ACHN (cell line): ENCODE measurements around the gene CLIP2.
"Not testable (repeated sequence)": the region's sequence is repeated elsewhere in the genome, so short reads cannot be mapped to it uniquely, and the experiment has no call there.

Experiments
- DNase-seq: peaks from one replicate; pipeline ENCODE4 v3.0.0-alpha.2; 2015
- in situ Hi-C: cut with HindIII; loops from 2 replicates; pipeline ENCODE4 v1.10.0; 2017; ENCODE audit warnings: low sequenced_read_pairs, low pct_ligation_motif_present, low pct_unique_long_range_greater_than_20kb

CLIP2 gene

GRCh38 chr7:74315891-74316290 is 26.7 kb downstream of the CLIP2 start:
- in situ Hi-C loops, DNase-seq: not testable (repeated sequence)

GRCh38 chr7:74317146-74317782 is 28.1 kb downstream of the CLIP2 start:
- in situ Hi-C loops: no loop called here
- no peak for DNase-seq

DNA sequence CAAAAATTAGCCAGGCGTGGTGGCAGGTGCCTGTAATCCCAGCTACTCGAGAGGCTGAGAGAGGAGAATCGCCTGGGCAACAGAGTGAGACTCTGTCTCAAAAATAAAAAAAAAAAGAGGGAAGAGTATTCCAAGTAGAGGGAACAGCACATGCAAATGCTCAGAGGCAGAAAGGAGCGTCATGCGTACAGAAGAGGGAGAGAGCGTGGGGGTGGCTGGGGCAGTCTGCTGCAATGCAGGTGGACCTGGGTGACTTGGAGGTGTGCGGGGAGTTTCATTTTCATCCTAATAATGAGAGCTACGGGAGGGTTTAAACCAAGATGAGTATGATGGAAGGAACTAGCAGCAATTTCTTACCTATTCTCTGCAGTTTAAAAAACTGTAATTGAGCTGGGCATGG is 28.8 kb downstream of the CLIP2 start:
- in situ Hi-C loops: no loop called here
- DNase-seq: no peak

DNA sequence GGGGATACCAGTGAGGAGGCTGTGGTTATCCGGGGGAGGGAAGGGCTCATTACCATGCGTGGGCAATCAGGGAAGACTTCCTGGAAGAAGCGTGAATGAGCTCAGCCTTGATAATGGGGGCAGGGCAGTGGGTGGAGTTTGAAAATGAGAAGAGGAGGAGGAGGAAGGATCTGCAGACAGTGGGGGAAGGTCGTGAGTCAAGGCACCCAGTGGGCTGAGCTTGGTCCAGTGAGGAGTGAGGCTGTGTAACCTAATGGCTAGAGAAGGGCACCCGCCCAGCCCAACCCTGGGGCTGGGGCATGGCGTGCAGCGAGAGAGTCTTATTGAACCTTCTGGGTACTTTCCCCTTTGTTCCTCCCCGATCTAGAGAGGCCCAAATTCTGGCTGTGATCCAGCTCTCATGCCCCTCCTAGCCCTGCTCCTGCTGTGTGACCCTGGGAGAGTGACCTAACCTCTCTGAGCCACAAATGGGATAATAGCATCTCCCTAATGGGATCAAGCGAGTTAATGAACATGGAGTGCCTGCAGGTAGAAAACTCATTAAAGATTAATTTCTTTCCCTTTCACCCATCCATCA is 31.5 kb downstream of the CLIP2 start:
- in situ Hi-C loops: no loop called here
- no peak for DNase-seq

DNA sequence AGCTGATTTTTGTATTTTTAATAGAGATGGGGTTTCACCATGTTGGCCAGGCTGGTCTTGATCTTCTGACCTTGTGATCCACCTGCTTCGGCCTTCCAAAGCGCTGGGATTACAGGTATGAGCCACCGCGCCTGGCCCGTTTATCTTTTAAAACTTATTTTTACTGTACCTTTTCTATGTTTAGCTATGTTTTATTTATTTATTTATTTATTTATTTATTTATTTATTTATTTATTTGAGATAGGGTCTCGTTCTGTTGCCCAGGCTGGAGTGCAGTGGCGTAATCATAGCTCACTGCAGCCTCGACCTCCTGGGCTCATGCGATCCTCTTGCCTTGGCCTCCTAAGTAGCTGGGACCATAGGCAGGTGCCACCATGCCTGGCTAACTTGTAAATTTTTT is 33.7 kb downstream of the CLIP2 start:
- in situ Hi-C loops, DNase-seq: not testable (repeated sequence)

DNA sequence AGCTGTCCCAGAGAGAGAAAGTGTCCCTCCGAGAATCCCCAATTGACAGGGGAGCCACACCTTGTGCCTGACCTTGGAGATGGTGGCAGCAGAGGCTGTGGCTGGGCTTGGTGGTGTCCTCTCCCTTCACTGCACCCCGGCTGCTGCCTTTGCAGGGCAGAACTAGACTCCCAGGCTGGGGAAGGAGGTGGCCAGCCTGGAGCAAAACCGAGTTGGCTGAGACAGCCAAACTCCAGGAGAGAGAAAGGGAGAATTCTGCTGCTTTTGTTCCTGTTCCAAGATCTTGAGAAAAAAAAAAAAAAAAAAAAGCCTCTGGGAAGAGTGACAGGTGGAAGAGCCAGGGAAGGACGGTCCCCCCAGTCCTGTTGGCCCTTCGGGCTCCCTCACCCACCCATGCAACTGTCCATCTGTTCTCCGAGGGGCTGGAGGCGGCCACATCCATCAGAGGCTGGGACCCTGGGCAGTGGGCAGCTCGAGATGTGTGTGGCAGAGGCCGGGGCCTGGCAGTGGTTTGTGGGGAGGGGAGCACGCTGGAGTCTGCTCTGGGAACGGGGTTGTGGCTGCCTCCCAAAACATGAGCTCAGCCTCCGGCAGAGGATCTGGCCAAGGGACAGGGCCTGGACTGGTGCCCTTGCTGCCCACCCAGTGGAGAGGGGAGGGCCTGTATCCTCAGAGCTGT is 35.5 kb downstream of the CLIP2 start:
- in situ Hi-C loops: no loop called here
- DNase-seq: no peak

- DNase-seq: no peak
- in situ Hi-C loops: no loop called here
These were observed 36.0 kb downstream of the CLIP2 start for GRCh38 chr7:74325210-74325565.

GRCh38 chr7:74329225-74329624 is 40.0 kb downstream of the CLIP2 start:
- in situ Hi-C loops: no loop called here
- no peak for DNase-seq

DNA sequence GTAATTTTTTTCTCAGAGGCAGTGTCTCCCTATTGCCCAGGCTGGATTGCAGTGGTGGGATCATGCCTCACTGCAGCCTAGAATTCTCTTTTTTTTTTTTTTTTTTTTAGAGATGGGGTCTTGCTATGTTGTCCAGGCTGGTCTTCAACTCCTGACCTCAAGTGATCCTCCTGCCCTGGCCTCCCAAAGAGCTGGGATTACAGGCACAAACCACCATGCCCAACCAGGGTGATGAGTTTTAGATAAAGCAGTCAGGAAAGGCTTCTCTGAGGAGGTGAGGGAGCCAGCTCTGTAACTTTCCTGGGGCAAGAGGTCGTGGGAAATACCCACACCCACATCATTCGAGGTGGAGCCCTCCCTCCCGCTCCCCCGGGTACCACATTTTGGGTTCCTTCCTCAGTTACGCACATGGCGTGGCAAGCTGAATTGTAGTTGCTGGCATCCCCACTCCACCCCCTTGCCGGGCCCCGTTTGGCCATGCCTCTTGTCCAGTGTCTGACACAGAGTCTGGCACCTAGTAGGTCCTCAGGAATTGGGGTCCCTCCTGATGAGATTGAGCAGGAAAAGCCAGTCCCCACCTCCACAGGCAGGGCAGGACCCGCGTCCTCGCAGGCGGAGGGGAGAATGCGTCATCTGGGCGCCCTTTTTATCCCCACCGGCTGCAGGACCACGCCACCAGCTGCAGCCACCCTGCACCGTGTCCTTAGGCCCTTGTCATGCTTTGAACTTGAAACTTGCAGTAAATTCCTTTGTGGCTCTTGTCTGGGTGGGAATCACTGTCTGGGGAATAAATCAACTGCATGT is 43.4 kb downstream of the CLIP2 start:
- DNase-seq: no peak
- in situ Hi-C loops: no loop called here

DNA sequence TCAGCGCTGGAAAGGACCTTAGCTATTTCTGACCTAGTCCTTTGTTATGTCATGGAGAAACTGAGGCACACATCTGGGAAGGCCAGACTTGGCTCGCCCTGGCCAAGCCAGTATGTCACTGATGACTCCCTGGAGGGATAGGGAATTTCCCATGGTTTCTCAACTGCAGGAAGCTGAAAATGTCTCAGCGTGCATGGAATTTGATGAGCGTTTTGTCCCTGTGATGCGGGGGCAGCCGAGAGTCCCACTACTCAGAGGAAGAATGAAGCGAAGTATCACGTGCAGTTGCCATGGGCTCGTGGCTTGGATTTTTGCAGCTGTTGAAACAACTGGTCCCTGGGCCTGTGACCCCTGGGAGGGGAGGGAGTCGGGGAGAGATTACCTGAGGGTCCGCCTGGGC is 44.8 kb downstream of the CLIP2 start:
- DNase-seq: peak; percentile 36
- in situ Hi-C loops: no loop called here

DNA sequence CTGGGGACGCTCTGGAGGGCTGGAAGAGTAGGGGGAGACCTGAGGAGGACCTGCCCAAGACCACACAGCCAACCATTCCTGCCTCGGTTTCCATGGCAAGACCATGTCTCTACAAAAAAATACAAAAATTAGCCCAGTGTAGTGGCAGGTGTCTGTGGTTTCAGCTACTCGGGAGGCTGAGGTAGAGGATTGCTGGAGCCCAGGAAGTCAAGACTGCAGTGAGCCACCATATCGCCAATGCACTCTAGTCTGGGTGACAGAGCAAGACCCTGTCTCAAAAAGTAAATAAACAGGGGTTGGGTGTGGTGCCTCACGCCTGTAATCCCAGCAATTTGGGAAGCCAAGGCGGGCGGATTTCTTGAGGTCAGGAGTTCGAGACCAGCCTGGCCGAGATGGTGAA is 48.7 kb downstream of the CLIP2 start:
- in situ Hi-C loops: no loop called here
- no peak for DNase-seq

DNA sequence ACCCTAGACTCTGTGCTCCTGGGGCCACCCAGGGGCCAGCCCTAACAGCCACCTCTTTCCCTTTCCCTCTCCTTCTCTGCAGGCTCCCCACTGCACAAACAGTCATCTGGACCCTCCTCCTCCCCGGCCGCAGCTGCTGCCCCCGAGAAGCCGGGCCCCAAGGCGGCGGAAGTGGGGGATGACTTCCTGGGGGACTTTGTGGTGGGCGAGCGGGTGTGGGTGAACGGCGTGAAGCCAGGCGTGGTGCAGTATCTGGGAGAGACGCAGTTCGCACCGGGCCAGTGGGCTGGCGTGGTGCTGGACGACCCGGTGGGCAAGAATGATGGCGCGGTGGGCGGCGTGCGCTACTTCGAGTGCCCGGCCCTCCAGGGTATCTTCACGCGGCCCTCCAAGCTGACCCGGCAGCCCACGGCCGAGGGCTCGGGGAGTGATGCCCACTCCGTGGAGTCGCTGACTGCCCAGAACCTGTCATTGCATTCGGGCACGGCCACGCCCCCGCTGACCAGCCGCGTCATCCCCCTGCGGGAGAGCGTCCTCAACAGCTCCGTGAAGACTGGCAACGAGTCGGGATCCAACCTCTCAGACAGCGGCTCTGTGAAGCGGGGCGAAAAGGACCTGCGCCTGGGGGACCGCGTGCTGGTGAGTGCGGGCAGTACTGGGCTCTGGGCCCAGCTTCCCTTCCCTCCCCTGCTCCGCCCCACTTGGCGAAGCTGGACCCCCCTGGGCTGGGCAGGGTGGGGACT is 49.3 kb downstream of the CLIP2 start:
- in situ Hi-C loops: no loop called here

DNA sequence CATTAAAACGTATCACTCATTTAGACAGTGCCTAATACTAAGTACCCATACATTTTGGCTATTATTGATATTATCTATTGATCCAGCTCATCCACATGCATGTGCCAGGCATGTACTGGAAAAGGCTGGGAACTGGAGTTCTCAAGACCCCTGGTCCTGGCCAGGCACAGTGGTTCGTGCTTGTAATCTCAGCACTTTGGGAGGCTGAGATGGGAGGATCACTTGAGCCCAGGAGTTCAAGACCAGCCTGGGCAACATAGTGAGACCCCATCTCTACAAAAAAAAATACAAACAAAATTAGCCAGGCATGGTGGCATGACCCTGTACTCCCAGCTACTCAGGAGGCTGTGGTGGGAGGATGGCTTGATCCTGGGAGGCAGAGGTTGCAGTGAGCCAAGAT is 50.4 kb downstream of the CLIP2 start:
- DNase-seq, in situ Hi-C loops: not testable (repeated sequence)

More for the DNA sequence above, 49.3 kb downstream of the CLIP2 start:
- no peak for DNase-seq

DNA sequence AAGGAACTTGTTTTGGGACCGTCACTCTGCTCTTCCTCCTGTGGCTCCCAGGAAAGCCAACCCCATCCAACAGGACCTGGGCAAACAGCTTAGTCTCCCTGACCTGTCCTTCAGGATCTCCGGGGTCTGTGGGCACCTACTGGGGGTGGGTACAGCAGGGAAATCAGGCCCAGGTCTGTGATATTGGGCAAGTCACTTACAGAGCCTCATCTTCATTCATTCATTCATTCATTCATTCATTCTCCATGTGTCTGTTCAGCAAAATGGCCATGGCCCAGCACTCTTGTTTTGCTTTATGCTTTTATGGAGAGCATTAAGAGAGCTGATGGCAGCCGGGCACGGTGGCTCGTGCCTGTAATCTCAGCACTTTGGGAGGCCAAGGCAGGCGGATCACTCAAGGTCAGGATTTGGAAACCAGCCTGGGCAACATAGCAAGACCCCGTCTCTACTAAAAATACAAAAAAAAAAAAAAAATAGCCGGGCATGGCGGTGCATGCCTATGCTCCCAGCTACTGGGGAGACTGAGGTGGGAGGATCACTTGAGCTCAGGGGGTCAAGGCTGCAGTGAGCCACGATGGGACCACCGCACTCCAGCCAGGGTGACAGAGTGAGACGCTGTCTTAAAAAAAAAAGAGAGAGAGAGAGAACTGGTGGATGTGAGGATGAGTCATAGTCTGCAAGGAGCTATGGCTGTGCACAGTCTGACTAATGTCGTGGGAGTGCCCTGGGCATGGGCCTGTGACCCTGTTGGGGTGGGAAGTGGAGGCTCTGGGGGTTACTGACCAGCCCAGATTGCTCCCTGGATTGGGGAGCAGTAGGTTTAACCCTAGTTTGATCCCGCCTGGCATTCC is 54.3 kb downstream of the CLIP2 start:
- DNase-seq: peak; percentile 89
- in situ Hi-C loops: no loop called here

- in situ Hi-C loops: no loop called here
- DNase-seq: peak; percentile 78
These were observed 54.9 kb downstream of the CLIP2 start for GRCh38 chr7:74344132-74344496.

GRCh38 chr7:74344786-74345185 is 55.6 kb downstream of the CLIP2 start:
- DNase-seq: no peak
- in situ Hi-C loops: no loop called here

DNA sequence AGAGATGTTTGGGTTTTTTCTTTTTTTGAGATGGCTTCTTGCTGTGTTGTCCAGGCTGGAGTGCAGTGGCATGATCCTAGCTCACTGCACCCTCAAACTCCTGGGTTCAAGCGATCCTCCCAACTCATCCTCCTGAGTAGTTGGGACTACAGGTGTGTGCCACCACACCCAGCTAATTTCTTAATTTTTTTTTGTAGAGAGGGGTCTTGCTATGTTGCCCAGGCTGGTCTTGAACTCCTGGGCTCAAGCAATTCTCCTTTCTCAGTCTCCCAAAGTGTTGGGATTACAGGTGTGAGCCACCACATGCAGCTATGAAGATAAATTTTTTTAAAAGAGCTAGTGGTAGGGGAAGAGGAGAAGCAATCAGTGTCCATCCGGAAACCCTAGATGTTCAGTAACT is 56.8 kb downstream of the CLIP2 start:
- no peak for DNase-seq

DNA sequence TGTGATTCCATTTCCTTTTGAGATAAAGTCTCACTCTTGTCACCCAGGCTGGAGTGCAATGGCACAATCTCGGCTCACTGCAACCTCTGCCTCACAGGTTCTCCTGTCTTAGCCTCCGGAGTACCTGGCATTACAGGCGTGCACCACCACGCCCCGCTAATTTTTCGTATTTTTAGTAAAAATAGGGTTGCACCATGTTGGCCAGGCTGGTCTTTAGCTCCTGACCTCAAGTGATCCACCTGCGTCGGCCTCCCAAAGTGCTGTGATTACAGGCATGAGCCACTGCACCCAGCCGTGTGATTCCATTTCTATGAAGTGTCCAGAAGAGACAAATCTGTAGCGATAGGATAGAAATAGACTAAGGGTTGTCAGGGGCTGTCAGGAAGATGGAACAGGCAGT is 60.4 kb downstream of the CLIP2 start:
- no peak for DNase-seq
- in situ Hi-C loops: no loop called here

More for the DNA sequence above, 56.8 kb downstream of the CLIP2 start:
- in situ Hi-C loops: no loop called here
